Measurements from ENCODE around the gene XRCC4.

- TF ChIP-seq POLR2AphosphoS5 (IDR thresholded peaks at IDR 0.05) (no peak), CTCF (IDR thresholded peaks at IDR 0.05; ENCODE audit: poor library complexity, severe bottlenecking) (no peak), TAF1 (IDR thresholded peaks at IDR 0.05; ENCODE audit: low read depth) (no peak), MXI1 (conservative IDR thresholded peaks at IDR 0.05; ENCODE audit: poor library complexity, severe bottlenecking) (no peak), EP300 (conservative IDR thresholded peaks at IDR 0.05; ENCODE audit: poor library complexity, severe bottlenecking) (no peak), EZH2 (IDR thresholded peaks at IDR 0.05; ENCODE audit: borderline replicate concordance, insufficient read depth, low read length, poor library complexity, severe bottlenecking) (no peak), SMC3 (conservative IDR thresholded peaks at IDR 0.05; ENCODE audit: poor library complexity) (no peak)
Measured at GRCh38 chr5:83249156-83249555, 171.8 kb downstream of the XRCC4 start.
